Eye (tissue), 1 donor: ENCODE results near the gene STRIP2.
A peak's percentile ranks its signal among the peaks of the same experiment; 100 is the strongest.
"Not testable (repeated sequence)": the region's sequence is repeated elsewhere in the genome, so short reads cannot be mapped to it uniquely, and the experiment has no call there.

ENCODE experiments used
- DNase-seq: peaks from one replicate; pipeline ENCODE4 v3.0.0-alpha.2; 2015

Gene STRIP2

DNA sequence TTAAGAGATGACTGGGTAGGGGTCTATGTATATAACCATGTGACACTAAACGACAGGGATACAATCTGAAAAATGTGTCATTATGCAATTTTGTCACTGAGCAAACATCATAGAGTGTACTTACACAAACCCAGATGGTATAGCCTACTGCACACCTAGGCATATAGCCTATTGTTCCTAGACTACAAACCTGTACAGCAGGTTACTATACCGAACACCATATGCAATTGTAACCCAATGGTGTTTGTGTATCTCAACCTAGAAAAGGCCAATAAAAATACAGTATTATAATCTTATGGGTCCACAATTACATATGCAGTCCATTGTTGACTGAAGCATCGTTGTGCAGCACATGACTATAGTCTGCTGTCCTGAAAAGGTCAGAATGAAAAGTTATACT, 22.9 kb downstream of the STRIP2 start:
- no peak for DNase-seq

DNA sequence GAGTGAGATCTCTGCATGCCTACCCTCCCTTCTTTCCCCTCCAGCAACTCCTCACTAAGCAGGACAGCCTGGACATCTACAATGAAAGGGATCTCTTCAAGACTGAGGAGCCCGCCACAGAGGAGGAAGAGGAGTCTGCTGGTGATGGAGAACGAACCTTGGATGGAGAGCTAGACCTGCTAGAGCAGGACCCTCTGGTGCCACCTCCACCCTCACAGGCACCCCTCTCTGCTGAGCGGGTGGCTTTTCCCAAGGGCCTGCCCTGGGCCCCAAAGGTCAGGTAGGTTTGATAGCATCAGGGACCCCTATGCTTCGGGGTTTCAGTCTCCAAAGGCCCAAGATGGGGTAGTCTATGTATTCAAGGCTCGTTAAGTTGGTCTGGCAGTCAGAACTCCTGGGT, 23.9 kb downstream of the STRIP2 start:
- DNase-seq: no peak

DNA sequence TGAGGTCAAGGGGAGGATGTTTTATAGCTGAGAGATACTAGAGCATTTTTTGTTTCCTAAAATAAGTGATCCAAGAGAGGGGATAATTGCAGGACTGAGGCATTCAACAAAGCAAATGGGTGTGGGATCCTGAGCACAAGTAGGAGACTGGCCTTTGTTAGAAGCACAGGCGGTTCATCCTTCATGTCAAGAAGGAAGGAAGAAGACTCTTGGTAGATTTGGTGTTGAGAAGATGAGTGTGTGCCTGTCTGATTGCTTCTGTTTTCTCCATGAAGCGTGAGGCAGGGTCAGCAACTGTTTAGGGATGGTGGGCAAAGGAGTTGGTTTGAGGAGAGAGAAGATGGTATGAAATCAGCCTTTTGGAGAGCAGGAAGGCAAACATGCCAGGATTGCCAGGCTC, 27.6 kb downstream of the STRIP2 start:
- no peak for DNase-seq

DNA sequence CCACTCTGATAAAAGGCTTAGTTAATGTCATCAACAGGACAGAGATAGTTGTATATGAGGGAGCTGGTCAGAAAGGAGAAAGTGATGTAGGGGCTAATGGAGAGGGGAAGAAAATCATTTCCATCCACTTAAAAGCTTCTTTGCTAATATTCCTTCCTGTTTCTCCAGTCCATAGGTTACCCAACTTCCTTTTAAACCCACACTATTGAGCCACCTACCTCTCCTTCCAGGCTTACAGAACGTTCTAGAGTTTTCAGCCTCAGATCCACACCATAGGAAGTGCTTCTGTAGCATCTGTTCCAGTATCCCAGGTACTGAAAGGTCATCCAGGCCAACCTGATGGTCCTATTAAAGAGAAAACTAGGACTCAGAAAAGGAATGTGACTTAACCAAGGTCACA, 28.2 kb downstream of the STRIP2 start:
- DNase-seq: no peak

DNA sequence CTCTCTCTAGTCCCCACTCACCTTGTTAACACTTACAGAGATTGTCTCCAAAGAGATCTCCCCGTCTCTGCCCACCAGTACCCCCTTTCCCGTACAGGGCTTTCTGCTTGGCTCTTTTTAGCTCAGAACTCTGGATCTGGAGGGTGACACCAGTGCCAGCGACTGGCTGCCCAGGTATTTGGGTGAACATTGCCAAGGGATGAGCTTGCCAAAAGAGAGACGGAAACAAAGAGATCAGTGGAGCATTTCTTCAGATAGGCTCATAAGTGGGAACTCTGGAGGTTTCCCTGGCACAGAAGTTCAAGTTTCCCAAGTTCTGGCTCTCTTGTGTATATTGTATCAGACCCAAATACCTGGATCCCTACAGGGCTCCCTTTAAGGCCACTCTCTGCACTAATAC, 30.0 kb downstream of the STRIP2 start:
- DNase-seq: no peak

DNA sequence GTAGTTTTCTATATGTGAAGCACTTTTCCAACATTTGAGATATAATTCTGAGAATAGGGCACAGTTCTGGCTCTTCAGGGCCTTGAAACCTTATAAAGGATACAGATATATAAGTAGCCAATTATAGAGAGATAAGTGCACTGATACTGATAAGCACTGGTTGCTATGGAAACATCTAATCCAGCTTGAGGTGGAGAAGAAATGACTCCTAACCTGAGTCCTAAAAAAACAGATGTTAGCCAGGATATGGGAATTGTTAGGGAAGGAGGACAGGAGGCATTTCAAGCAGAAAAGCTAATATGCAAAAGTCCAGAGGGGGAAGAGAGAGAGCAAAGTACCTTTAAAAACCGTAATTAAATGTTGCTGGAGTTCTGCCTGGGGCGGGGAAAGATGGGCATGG, 30.8 kb downstream of the STRIP2 start:
- no peak for DNase-seq

DNA sequence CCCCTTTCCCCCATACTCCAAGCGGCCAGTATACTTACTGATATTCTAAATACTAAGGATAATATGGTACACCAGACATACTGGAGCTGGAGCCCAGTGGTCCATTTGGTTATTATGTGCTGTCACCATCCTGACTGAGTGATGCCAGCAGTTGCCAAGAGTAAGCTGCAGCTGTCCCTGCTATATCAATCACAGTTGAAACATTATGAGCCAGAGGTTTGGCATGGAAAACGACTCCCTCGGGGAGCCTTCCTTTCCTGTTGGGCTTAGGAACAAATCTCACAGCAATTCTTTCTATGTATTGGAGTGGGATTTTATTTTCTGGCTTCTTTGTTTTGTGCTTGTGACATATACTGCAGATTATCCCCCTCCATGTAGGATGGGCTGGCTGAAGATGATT, 32.6 kb downstream of the STRIP2 start:
- peak; percentile 8 for DNase-seq

DNA sequence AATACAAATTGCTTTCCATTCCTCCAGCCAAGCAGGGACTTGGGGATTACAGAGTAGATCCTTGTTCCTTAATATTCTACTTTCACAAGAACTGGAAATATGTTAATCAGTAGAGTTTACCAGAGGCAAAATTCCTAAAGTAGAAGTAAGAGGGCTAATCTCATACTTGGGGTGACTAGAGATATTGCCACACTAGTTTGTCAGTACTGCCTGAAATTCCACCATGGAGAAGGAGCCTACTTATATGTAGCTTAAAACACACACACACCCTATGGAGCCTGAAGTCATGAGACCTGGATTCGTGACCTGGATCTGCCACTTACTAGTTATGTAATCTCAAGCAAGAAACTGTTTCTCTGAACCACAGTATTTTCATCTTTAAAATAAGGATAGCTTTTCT, 33.9 kb downstream of the STRIP2 start:
- no peak for DNase-seq

DNA sequence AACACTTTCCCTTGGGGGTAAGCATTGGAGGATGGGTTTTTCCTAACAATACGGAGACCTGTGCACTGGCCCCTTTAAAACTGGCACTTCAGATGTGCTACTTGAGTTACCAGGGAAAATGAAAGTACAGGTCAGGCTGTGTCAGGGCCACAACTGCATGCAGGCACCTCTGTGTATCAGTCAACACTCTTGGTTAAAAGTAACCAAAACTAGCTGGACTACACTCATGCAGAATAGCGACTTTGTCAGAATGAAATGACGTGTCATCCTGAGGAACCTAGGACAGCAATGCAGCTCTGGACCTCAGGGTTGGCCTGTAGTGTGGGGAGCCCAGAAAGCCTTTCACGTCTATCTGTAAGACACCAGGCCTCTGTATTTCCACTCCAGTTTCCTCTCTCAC, 34.3 kb downstream of the STRIP2 start:
- DNase-seq: no peak

DNA sequence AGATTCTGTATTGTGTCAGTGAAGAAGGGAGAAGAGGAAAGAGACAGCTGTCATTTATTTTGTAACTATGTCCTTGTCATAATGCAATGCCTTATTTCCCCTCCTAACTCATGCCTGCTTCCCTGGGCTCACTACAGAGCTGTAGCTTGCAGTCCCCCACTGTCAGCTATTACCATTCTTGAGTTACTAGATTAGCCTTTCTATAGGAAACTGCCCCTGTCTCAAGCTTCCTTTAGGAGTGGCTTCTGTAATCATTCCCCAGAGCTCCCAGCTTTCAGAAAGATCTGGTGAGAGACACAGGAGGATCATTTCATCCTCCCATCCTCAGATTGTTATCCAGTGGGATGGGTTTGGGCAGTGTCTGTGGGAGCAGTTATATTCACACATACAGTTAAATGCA, 35.7 kb downstream of the STRIP2 start:
- no peak for DNase-seq

DNA sequence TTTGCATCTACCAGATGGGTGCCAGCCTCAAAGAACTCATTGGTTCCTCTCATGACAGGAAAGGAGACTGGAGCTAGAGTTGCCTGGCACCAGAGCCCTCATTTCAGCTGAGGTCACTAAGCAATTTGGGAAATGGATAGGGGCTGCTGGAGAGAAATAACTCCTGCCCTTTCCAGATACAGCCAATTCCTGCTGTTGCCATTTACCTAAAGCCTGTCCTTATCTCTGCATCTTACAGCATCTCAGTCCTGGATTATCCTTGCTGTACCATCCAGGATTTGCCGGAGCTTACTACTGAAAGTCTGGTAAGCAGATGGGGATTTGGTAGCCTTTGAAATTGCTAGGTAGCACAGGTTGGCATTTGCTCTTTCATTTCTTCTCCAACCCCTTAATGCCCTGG, 36.2 kb downstream of the STRIP2 start:
- DNase-seq: no peak

DNA sequence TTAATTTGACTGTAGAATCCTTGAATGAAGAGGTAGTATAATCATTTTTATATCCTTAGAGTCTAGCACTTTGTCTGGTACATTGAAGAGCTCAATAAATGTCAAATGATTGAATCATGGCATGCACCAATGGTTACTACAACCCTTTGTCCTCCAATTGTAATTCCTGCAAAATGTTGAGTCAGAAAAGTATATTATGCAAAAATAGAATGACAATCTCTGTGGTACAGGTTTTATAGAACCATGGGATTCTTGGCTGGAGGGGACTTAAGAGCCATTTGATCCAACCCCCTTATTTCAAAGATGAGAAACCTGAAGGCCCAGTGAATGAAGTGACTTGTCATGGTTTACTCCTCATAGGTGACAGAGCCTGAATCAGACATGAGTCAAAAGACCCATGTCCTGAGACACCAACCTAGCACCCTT, 37.2 kb downstream of the STRIP2 start:
- no peak for DNase-seq

DNA sequence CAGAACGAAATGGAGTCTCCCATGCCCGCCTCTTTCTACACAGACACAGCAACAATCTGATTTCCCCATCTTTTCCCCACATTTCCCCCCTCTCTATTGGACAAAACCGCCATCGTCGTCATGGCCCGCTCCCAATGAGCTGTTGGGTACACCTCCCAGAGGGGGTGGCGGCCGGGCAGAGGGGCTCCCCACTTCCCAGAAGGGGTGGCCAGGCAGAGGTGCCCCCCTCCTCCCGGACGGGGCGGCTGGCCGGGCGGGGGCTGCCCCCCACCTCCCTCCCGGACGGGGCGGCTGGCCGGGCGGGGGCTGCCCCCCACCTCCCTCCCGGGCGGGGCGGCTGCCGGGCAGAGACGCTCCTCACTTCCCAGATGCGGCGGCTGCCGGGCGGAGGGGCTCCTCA, 41.7 kb downstream of the STRIP2 start:
- DNase-seq: not testable (repeated sequence)

DNA sequence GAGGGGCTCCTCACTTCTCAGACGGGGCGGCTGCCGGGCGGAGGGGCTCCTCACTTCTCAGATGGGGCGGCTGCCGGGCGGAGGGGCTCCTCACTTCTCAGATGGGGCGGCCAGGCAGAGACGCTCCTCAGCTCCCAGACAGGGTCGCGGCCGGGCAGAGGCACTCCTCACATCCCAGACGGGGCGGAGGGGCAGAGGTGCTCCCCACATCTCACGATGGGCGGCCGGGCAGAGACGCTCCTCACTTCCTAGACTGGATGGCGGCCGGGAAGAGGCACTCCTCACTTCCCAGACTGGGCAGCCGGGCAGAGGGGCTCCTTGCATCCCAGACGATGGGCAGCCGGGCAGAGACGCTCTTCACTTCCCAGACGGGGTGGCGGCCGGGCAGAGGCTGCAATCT, 42.2 kb downstream of the STRIP2 start:
- DNase-seq: not testable (repeated sequence)

DNA sequence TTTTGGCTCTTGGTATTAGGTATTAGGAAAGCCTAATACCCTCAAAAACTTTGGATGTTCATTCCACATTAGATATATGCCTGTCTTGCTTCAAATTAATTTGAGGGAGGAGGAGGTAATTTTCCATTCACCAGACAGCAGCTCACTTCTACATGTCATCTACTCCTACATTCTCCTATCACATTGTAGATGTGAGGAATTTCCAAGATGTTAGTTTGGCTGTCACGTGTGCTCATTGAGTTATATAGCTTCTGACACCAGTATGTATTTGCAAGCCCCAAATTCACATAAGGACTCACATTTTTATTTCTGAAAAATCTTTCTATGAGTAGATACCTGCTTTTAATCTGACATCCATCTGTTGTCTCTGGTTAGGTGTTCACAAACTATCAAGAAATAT, 45.6 kb downstream of the STRIP2 start:
- no peak for DNase-seq

DNA sequence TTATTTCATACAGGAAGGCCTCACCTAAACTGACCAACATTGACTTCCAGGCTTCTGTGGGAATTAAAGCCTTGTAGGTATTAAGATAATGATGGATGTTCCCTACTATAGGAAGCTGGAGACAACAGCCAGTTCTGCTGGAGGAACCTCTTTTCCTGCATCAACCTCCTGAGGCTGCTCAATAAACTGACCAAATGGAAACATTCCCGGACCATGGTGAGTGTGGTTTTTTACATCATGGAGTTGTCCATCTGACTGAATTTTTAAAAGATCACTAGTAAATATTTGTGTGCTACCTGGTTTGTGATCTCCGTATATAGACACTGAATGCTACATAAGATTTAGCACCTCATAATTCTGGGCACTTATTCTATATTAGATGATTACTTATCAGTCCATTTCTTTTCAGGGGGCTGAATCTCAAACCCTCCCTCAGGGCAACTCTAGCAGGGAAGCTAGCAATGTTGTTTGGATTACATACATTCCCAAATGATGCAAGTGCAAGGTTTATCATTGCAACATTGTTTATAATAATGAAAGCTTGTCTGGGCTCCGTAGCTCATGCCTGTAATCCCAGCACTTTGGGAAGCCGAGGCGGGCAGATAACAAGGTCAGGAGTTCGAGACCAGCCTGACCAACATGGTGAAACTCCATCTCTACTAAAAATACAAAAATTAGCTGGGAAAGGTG, 46.6 kb downstream of the STRIP2 start:
- DNase-seq: no peak

DNA sequence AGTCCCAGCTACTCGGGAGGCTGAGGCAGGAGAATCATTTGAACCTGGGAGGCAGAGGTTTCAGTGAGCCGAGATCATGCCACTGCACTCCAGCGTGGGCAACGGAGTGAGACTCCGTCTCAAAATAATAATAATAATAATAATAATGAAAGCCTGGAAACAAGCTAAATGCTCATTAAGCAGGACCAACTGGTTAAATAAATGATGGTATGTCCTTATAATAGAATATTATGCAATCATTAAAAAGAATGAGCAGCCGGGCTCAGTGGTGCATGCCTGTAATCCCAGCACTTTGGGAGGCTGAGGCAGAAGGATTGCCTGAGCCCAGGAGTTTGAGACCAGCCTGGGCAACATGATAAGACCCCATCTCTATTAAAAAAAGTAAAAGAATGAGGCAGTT, 47.1 kb downstream of the STRIP2 start:
- not testable (repeated sequence) for DNase-seq

DNA sequence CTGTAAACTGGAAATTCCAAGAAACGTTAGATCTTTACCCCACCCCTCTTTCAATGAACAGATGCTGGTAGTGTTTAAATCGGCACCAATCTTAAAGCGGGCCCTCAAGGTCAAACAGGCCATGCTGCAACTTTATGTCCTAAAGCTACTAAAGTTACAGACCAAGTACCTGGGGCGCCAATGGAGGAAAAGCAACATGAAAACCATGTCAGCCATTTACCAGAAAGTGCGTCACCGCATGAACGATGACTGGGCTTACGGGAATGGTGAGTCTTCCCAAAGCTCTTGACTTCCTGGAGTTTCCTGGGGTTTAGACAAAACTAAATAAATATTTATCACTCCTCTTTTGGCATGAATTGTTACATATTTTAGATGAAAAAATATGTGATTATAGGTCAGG, 48.5 kb downstream of the STRIP2 start:
- DNase-seq: no peak

DNA sequence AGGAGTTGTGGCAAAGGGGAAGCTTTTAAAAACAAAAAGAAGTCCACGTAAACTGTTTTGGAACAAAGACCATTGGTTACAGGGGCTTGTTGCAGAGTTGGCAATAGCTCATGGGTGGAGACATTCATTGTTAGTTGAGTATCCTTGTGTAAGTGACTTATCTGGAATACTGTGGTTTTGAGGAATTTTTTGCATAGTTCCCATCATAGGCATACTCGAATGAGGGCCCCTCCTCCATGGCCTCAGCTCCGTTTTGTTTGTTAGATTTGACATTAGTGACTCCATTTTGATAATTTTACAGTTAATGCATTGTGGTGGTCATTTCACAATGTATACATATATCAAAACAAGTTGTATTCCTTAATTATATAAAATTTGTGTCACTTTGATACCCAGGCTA, 55.3 kb downstream of the STRIP2 start:
- no peak for DNase-seq

DNA sequence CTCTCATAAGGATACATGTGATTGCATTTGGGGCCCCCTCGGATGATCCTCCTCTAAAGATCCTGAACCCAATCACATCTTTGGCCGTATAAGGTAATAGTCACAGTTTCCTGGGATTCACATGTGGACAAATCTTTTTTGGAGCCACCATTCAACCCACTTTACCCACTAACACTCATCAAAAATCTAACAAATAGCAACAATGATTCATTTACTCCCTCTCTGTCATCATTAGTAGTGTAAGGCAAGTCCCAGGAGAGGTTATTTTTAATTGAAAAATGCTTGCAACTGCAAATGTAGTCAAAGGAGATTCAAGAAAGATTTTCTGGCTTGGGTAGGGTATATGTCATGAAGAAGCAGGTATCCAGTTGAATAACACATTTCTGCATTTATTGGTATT, 58.2 kb downstream of the STRIP2 start:
- no peak for DNase-seq

DNA sequence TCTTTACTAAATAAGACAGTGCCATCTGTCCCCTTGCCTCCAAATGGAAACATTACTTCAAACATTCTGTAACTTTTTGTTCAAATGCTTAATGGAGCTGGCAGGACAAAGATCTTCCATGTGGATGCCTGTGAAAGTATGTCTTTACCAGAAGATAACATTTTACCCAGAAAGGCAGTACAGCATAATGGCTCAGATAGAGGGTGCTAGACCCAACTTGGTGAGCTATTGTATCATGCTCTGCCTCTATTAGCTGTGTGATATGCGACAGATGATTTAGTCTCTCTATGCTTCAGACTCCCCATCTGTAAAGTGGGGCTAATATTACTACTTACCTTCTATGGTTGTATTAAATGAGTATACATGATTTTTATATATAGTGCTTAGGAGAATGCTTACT, 59.3 kb downstream of the STRIP2 start:
- no peak for DNase-seq

DNA sequence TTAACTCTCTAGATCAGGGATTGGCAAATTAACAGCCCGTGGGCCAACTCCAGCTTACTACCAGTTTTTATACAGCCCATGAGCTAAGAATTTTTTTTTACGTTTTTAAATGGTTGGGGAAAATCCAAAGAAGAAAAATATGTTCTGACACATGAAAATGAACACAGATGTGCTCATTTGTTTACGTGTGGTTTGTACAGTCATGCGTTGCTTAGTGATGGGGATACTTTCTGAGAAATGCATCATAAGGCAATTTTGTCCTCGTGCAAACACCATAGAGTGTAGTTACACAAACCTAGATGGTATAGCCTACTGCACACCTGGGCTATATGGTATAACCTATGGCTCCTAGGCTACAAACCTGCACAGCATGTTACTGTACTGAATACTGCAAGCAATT, 59.8 kb downstream of the STRIP2 start:
- peak; percentile 27 for DNase-seq

DNA sequence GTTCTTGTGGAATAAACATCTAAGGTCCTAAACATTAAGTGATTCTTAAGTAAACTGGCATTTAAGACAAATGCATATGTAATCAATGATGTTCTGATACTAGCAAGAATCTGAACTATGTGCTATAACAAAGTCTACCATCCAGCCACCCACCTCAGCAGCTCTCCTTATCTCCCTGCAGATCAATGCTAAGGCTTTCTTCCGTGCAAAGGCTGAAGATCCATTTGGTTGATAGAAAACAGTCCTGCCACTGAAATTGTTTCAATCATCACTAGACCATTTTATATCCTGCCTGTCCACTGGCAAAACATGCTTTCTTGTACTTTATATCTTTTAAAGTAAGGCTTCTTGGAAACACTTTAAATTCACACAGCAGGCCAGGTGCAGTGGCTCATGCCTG, 61.8 kb downstream of the STRIP2 start:
- DNase-seq: no peak

DNA sequence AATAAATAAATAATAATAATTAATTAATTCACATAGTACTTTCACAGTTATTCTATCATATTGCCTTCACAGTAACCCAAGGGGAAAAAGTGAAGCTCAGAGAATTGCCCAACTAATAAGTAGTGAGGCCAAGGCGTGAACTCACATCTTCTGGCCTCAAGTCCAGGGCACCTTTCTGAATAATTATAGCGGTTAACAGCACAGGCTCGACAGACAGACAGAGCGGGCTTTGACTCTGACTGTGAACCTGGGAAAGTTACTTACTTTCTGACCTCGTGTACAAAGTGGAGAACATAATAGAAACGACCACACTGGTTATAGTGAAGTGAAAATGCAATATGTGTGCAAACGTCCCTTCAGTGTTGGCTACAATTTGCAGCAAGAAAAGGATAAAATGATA, 62.4 kb downstream of the STRIP2 start:
- DNase-seq: no peak

DNA sequence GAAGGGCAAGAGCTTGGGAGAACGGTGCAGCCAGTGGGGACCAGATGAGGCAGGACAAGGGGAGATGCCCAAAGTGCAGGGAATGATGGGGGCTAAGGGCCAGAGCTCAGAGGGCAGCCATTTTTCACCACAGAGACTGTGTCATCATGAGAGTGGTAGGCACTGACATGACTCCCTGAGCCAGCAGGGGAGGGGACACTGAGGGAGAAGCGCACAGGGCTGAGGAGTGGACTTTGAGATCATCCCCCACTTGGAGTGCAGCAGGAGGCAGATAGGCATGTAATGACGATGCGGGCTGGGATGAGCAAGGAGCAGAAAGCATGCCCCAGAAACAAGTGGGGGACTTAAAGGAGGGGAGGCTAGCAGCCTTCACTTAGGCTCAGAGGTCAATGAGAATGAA, 62.9 kb downstream of the STRIP2 start:
- no peak for DNase-seq

DNA sequence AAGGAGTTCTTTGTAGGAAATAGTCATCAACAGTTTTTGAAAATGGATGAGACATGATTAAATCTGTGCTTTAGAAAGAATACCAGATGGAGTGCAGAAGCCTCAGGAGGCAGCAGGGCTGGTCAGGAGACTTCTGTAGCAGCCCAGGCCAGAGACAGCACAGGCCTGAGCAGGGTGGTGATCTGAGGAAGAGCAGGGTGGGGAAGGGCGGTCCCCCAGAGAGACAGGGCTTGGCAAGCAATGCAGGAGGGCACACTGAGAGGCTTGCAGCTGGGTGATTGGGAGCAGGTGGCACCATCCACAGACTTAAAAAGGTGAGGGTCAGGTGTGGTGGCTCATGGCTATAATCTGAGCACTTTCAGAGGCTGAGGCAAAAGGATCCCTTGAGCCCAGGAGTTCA, 63.8 kb downstream of the STRIP2 start:
- DNase-seq: no peak
